Activated B cell treated with CpG ODN at 0.5 μM for 24 hours (primary cell): ENCODE data around the gene MLLT3. TPM values are rescaled to one million over a fixed set of nuclear protein-coding genes. Genes with fewer than 3 reads are reported as not detected.

Source experiments
- ATAC-seq: fragments of 200-7000 bp; cut with Tn5 transposase; one replicate; pipeline ENCODE4 v1.10.0; 2021; ENCODE audit warnings: low read depth, mild to moderate bottlenecking, moderate library complexity
- CTCF ChIA-PET: fragments of 350-600 bp; sonication (Branson Sonifier 250); formaldehyde crosslinking; loops from one replicate; lab custom pipeline; 2021; ENCODE audit warnings: antibody characterized with exemption; lab: Charles Lee
- POLR2A ChIA-PET: fragments of 350-600 bp; sonication (Branson Sonifier 250); formaldehyde crosslinking; loops from one replicate; lab custom pipeline; 2021; ENCODE audit warnings: antibody characterized with exemption; lab: Charles Lee
- DNase-seq: peaks from one replicate; pipeline ENCODE4 v3.0.0; 2022
- H3K27ac Mint-ChIP-seq: one replicate; pipeline ENCODE4 v1.8.0; 2020; ENCODE audit warnings: mixed read lengths
- H3K27me3 Mint-ChIP-seq: one replicate; pipeline ENCODE4 v1.8.0; 2021; ENCODE audit warnings: mixed read lengths
- H3K36me3 Mint-ChIP-seq: one replicate; pipeline ENCODE4 v1.8.0; 2021; ENCODE audit warnings: low read depth, mixed read lengths
- H3K4me1 Mint-ChIP-seq: one replicate; pipeline ENCODE4 v1.8.0; 2021; ENCODE audit warnings: mixed read lengths
- H3K4me3 Mint-ChIP-seq: one replicate; pipeline ENCODE4 v1.8.0; 2020; ENCODE audit warnings: mild to moderate bottlenecking, mixed read lengths
- H3K9me3 Mint-ChIP-seq: one replicate; pipeline ENCODE4 v1.8.0; 2020; ENCODE audit warnings: mixed read lengths
- CTCF ChIP-seq: fragments of 200-600 bp; IDR thresholded peaks from one replicate; pipeline ENCODE4 v1.8.0; 2022; ENCODE audit warnings: antibody characterized with exemption, mild to moderate bottlenecking
- intact Hi-C: fragments of 100-400 bp; cut with micrococcal nuclease; formaldehyde crosslinking; loops from one replicate; pipeline ENCODE4 v1.15.1; 2024
- total RNA-seq: library from RNA; stranded (reverse); gene quantifications from 2 replicates; pipeline ENCODE4 v1.2.3, GENCODE V29; 2022

Gene MLLT3
- total RNA-seq, 1 donor from 2014 or later, result 1.5 TPM

GRCh38 chr9:20303066-20303465 is 319.2 kb downstream of the MLLT3 start:
- ATAC-seq (no peak), DNase-seq (no peak)
- CTCF ChIA-PET, result no interaction called here
- no peaks in the 10 kb centered on the region for H3K4me1 Mint-ChIP-seq
- H3K36me3 Mint-ChIP-seq, result no peaks in the 10 kb centered on the region
- no peak overlapping the region for H3K27ac Mint-ChIP-seq
- H3K9me3 Mint-ChIP-seq, result no peaks in the 10 kb centered on the region
- POLR2A ChIA-PET, result no interaction called here
- H3K4me3 Mint-ChIP-seq, result no peak overlapping the region
- intact Hi-C loops, result no loop called here
- TF ChIP-seq CTCF, result no peak
- peaks cover 9% of the 10 kb centered on the region for H3K27me3 Mint-ChIP-seq

DNA sequence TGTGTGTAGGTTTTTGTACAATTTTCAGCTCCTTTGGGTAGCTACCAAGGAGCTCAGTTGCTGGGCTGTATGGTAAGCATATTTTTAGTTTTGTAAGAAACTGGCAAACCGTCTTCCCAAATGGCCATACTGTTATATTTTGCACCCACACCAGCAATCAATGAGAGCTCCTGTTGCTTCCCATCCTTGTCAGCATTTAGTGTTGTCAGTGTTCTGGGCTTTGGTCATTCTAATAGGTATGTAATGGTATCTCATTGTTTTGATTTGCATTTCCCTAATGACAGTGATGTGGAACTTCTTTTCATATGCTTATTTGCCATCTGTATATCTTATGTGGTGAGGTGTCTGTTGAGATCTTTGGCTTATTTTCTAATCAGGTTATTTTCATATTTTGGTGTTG is 320.1 kb downstream of the MLLT3 start:
- CTCF ChIA-PET, result no interaction called here
- Mint-ChIP-seq H3K4me3 (no peak overlapping the region), H3K36me3 (no peaks in the 10 kb centered on the region), H3K4me1 (no peaks in the 10 kb centered on the region), H3K9me3 (no peaks in the 10 kb centered on the region), H3K27ac (no peak overlapping the region), H3K27me3 (peaks cover 13% of the 10 kb centered on the region)
- ATAC-seq, result no peak
- DNase-seq, result no peak
- POLR2A ChIA-PET, result no interaction called here
- no peak for TF ChIP-seq CTCF
- intact Hi-C loops, result no loop called here

- Mint-ChIP-seq H3K27ac (no peak overlapping the region), H3K9me3 (no peaks in the 10 kb centered on the region), H3K36me3 (no peaks in the 10 kb centered on the region), H3K4me3 (no peak overlapping the region), H3K4me1 (no peaks in the 10 kb centered on the region), H3K27me3 (peaks cover 15% of the 10 kb centered on the region)
- no peak for DNase-seq
- intact Hi-C loops, result no loop called here
- POLR2A ChIA-PET, result no interaction called here
- CTCF ChIA-PET, result no interaction called here
- TF ChIP-seq CTCF, result no peak
- ATAC-seq, result no peak
Observed at GRCh38 chr9:20300430-20301115, 321.7 kb downstream of the MLLT3 start.

GRCh38 chr9:20297646-20298084 is 324.6 kb downstream of the MLLT3 start:
- ChIA-PET POLR2A (no interaction called here), CTCF (no interaction called here)
- ATAC-seq (no peak), DNase-seq (no peak)
- H3K27me3 Mint-ChIP-seq, result peaks cover 11% of the 10 kb centered on the region
- TF ChIP-seq CTCF, result no peak
- intact Hi-C loops, result no loop called here
- H3K36me3 Mint-ChIP-seq, result no peaks in the 10 kb centered on the region
- H3K27ac Mint-ChIP-seq, result no peak overlapping the region
- no peaks in the 10 kb centered on the region for H3K4me1 Mint-ChIP-seq
- H3K9me3 Mint-ChIP-seq, result no peaks in the 10 kb centered on the region
- H3K4me3 Mint-ChIP-seq, result no peak overlapping the region

- TF ChIP-seq CTCF, result no peak
- Mint-ChIP-seq H3K27ac (no peak overlapping the region), H3K36me3 (no peaks in the 10 kb centered on the region), H3K9me3 (no peaks in the 10 kb centered on the region), H3K4me1 (no peaks in the 10 kb centered on the region), H3K27me3 (peaks cover 18% of the 10 kb centered on the region), H3K4me3 (no peak overlapping the region)
- intact Hi-C loops, result no loop called here
- ChIA-PET CTCF (no interaction called here), POLR2A (no interaction called here)
- DNase-seq, result no peak
- no peak for ATAC-seq
Observed at GRCh38 chr9:20295555-20295954, 326.7 kb downstream of the MLLT3 start.
